Effector memory CD8-positive, alpha-beta T cell (primary cell): ENCODE measurements around the gene KCNMB2.

Experiments used
- ATAC-seq: fragments of 150-1000 bp; cut with Tn5 transposase; replicated peaks from 2 replicates; pipeline ENCODE4 v1.10.0; 2021; ENCODE audit warnings: mild to moderate bottlenecking, moderate library complexity
- DNase-seq, 3 experiments: peaks; one replicate each; pipeline ENCODE4 v3.0.0; 2021
- H3K27ac Mint-ChIP-seq, 2 donors: one replicate each; pipeline ENCODE4 v1.8.0; 2022; ENCODE audit warnings: mild to moderate bottlenecking in 2 of 2, mixed read lengths in 2 of 2, moderate library complexity in 2 of 2
- H3K27me3 Mint-ChIP-seq, 2 donors: one replicate each; pipeline ENCODE4 v1.8.0; 2022; ENCODE audit warnings: mixed read lengths in 2 of 2
- H3K36me3 Mint-ChIP-seq: one replicate; pipeline ENCODE4 v1.8.0; 2022; ENCODE audit warnings: mild to moderate bottlenecking, moderate library complexity, mixed read lengths; ENCODE audit not compliant: insufficient read depth
- H3K4me1 Mint-ChIP-seq, 2 donors: one replicate each; pipeline ENCODE4 v1.8.0; 2022; ENCODE audit warnings: low read depth in 2 of 2, mixed read lengths in 2 of 2
- H3K4me3 Mint-ChIP-seq, 2 donors: one replicate each; pipeline ENCODE4 v1.8.0; 2022; ENCODE audit warnings: mild to moderate bottlenecking in 2 of 2, mixed read lengths in 2 of 2, moderate library complexity in 2 of 2
- H3K9me3 Mint-ChIP-seq, 2 donors: one replicate each; pipeline ENCODE4 v1.8.0; 2022; ENCODE audit warnings: mixed read lengths in 2 of 2

KCNMB2 gene

DNA sequence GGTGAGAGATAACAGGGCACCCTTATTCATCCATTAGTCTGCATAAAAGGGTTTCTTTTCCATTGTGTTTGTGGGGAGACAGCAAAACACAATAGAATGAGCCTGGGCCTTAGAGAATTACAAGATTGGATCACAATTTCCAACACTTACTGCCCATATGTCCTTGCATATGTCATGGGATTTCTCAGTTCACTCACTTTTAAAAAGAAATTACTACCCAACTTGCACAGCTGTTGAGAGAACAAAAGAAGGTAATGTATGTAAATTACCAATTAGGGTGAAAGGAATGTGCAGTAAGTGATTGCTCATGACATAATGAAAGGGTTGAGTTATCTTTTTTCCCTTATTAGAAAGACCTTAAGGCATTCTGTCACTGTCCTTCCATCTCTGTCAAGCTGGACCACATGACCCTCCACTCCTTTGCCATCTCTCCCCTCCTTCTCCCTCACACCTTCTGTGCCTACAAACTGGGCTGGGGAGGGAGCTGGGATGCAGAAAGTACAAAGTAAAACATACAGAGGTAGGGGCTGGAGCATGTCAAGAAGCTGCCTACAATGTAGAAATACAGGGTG lies 291.1 kb downstream of the KCNMB2 start:
- ATAC-seq (no peak), DNase-seq (no peak)
- no peaks in the 10 kb centered on the region for H3K27me3 Mint-ChIP-seq
- no peak overlapping the region for H3K4me3 Mint-ChIP-seq
- H3K4me1 Mint-ChIP-seq = no peaks in the 10 kb centered on the region
- no peak overlapping the region for H3K27ac Mint-ChIP-seq
- H3K36me3 Mint-ChIP-seq = no peaks in the 10 kb centered on the region
- peaks cover 0 to 5% of the 10 kb centered on the region in 2 donors for H3K9me3 Mint-ChIP-seq

DNA sequence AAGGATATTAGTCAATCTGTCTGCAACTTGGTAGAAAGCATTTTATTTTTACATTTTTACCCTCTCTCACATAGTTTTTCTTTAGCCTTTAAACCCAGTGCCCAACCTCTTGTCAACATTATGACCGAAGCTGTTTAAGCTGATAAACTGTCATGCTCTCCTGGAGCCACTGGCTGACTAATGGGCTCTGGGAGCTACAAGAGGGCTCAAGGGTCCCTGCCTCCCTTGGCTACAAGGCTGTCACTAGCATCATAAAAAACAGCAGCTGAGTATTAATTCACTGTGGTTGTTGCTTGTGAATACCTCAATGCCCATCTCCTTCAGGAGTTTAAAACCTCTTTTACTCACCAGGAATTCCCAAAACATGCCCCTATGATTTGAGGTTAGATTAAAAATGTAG lies 297.5 kb downstream of the KCNMB2 start:
- no peaks in the 10 kb centered on the region for H3K9me3 Mint-ChIP-seq
- ATAC-seq = no peak
- DNase-seq = no peak
- no peaks in the 10 kb centered on the region for H3K27me3 Mint-ChIP-seq
- no peak overlapping the region for H3K27ac Mint-ChIP-seq
- H3K36me3 Mint-ChIP-seq = no peaks in the 10 kb centered on the region
- no peaks in the 10 kb centered on the region for H3K4me1 Mint-ChIP-seq
- H3K4me3 Mint-ChIP-seq = no peak overlapping the region

DNA sequence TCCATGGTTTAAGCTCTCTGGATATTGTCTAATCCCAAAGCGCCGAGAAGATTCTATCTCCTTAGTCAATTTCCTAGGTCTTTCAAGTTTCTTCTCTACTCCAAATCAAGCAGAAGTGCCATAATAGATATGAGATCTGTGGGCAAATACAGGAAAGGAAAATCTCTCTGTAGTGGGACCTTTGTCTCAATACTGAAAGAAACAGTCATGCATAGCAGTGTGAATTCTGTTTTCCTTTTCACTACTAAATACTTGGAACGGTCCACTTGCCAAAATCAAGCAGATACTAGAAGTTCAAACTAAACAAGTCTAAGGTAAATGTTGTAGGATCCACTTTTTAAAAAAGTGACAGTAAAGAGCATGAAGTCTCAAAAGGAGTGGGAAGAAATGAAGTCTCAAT lies 298.8 kb downstream of the KCNMB2 start:
- H3K4me1 Mint-ChIP-seq = no peaks in the 10 kb centered on the region
- DNase-seq (no peak), ATAC-seq (no peak)
- no peaks in the 10 kb centered on the region for H3K36me3 Mint-ChIP-seq
- H3K27ac Mint-ChIP-seq = no peak overlapping the region
- H3K4me3 Mint-ChIP-seq = no peak overlapping the region
- no peaks in the 10 kb centered on the region for H3K27me3 Mint-ChIP-seq
- no peaks in the 10 kb centered on the region for H3K9me3 Mint-ChIP-seq

DNA sequence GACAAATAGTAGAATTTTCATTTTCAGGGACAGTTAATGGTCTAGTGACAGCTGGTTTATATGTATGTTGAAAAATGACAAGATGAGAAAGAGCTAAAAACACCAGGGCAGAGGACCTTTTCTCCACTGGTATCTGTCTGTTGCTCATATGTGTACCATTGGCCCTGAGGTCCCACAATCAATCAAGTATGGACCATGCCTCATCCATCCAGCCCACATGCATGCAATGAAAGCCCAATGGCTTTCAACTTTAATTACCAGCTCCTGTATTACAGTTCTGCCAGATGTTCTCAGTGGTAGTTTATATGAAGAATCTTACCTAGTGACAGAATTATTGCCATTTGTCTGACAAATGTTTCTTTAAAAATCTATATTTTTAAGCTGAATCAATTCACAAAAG lies 301.3 kb downstream of the KCNMB2 start:
- H3K27me3 Mint-ChIP-seq = no peaks in the 10 kb centered on the region
- no peak overlapping the region for H3K4me3 Mint-ChIP-seq
- no peak overlapping the region for H3K27ac Mint-ChIP-seq
- H3K9me3 Mint-ChIP-seq = no peaks in the 10 kb centered on the region
- no peak for ATAC-seq
- no peaks in the 10 kb centered on the region for H3K36me3 Mint-ChIP-seq
- no peaks in the 10 kb centered on the region for H3K4me1 Mint-ChIP-seq
- no peak for DNase-seq

DNA sequence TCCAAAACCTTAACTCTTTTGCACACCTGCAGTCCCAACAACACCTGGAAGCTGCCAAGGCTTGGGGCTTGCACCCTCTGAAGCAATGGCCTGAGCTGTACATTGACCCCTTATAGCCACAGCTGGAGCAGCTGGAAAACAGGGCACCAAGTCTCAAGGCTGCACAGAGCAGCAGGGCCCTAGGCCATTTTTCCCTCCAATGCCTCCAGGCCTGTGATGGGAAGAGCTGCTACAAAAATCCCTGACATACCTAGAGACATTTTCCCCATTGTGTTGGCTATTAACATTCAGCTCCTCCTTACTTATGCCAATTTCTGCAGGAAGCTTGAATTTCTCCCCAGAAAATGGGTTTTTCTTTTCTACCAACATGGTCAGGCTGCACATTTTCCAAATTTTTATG lies 304.4 kb downstream of the KCNMB2 start:
- Mint-ChIP-seq H3K36me3 (no peaks in the 10 kb centered on the region), H3K4me1 (no peaks in the 10 kb centered on the region), H3K4me3 (no peak overlapping the region), H3K27ac (no peak overlapping the region), H3K27me3 (no peaks in the 10 kb centered on the region), H3K9me3 (no peaks in the 10 kb centered on the region)
- DNase-seq (no peak), ATAC-seq (no peak)

DNA sequence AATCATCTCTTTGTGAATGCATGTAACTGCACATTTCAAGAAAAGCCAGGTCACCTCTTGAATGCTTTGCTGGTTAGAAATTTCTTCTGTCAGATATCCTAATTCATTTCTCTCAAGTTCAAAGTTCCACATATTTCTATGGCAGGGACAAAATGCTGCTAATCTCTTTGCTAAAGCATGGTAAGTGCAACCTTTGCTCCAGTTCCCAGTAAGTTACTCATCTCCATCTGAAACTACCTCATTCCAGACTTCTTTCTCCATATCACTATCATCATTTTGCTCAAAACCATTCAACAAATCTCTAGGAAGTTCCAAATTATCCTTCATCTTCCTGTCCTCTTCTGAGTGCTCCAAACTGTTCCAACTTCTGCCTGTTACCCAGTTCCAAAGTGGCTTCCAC lies 304.8 kb downstream of the KCNMB2 start:
- Mint-ChIP-seq H3K27me3 (no peaks in the 10 kb centered on the region), H3K4me3 (no peak overlapping the region), H3K27ac (no peak overlapping the region), H3K4me1 (no peaks in the 10 kb centered on the region), H3K36me3 (no peaks in the 10 kb centered on the region), H3K9me3 (no peaks in the 10 kb centered on the region)
- ATAC-seq (no peak), DNase-seq (no peak)

DNA sequence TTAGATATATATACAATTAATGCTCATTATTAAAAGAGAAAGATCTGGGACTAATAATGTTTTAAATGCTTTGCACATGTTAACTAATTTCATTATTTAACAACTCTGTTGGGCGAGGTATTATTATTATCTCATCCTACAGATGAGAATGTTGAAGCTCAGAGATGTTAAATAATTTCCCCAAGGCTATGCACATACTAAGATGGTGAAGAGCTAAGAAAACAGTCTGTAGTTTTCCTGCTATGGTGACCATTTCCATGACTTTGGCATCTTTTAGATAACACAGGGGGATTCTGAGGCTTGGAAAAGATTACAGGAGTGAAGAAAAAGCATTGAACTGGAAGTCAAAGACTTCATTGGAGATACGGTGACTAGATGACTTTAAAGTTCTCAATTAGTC lies 308.7 kb downstream of the KCNMB2 start:
- Mint-ChIP-seq H3K4me3 (no peak overlapping the region), H3K36me3 (no peaks in the 10 kb centered on the region), H3K4me1 (no peaks in the 10 kb centered on the region), H3K9me3 (no peaks in the 10 kb centered on the region), H3K27ac (no peak overlapping the region), H3K27me3 (no peaks in the 10 kb centered on the region)
- DNase-seq (no peak), ATAC-seq (no peak)

DNA sequence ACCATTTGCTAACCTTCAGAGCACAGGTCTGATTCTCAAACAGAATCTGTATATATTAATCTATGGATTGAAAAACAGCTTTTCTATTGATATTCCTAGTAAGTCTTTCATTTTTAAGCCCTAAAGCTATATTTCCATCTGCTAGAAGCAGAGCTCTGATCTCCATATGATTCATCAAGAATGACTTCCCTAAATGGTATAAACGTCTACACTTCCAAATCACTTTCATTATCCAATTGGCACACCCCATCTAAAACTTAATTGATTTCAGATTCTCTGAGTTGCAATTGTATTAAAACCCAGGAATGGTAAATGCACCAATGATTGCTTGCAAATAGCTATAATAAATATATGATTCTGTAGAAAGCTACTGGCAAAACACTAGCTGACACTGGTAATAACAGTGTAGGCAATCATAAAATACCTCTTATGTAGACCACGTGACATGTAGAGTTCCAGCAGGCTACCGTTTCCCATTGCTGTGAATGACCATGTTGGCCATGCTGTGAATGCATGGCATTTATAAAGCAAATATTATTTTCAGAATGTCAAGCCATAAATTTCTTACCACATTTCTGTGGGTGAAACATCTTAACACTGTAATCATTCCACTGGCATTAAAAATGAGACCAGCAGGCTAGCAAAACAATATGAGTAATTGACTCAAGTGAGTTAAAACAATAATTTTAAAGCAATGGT lies 309.3 kb downstream of the KCNMB2 start:
- H3K36me3 Mint-ChIP-seq = no peaks in the 10 kb centered on the region
- ATAC-seq = no peak
- no peaks in the 10 kb centered on the region for H3K27me3 Mint-ChIP-seq
- no peaks in the 10 kb centered on the region for H3K4me1 Mint-ChIP-seq
- no peaks in the 10 kb centered on the region for H3K9me3 Mint-ChIP-seq
- no peak overlapping the region for H3K4me3 Mint-ChIP-seq
- DNase-seq = no peak
- no peak overlapping the region for H3K27ac Mint-ChIP-seq

DNA sequence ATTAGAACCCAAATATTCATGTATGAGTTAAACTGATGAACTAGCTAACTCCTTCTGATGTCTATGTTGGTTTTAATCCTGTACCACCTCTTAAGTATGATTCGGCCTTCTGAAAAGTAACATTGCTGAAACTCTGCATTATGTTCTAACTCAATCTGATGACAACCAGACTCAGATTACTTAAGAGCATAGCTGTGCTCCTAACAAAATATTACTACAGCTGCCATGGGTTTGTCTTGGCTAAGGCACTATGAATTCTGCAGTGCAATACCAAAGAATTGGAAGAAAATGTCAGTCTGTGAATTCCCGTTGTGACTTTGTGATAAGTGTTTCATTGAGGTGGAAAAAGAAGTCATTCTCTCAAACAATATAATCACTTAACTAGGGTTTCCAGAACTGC lies 311.0 kb downstream of the KCNMB2 start:
- no peak for DNase-seq
- no peaks in the 10 kb centered on the region for H3K36me3 Mint-ChIP-seq
- ATAC-seq = no peak
- H3K4me1 Mint-ChIP-seq = no peaks in the 10 kb centered on the region
- H3K27ac Mint-ChIP-seq = no peak overlapping the region
- no peak overlapping the region for H3K4me3 Mint-ChIP-seq
- H3K9me3 Mint-ChIP-seq = no peaks in the 10 kb centered on the region
- no peaks in the 10 kb centered on the region for H3K27me3 Mint-ChIP-seq

DNA sequence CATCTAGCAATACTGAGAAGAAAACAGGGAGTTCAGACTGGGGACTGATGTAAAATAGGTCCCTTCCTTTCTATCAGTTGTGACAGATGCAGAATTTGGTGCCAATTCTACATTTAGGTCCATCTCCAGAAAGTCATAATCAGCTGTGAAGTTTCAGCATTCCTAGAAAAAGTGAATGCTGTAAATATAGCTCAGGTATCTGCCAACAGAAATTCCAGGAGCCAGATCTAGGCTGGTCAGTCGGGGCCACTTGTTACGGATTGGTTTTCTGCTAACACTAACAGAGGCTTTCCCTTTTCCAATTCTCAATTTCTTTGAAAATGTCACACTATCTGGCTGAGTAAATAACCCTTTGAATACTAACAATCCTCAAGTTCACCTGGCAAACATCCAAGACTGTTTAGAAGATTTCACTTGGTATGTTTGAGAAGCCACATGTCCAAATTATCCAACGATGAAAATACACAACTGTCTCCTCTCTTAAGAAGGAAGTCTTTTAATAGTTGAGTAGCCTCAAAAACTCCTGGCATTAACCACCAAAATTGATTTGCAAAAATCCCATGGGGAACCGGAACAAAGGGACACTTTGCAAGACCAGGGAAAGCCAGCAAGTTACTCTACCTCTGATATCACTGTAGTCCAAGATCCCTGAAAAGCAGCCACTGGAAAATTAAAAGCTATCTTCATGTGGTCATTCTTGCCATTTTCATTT lies 313.1 kb downstream of the KCNMB2 start:
- Mint-ChIP-seq H3K27ac (no peak overlapping the region), H3K9me3 (peaks cover 0 to 4% of the 10 kb centered on the region in 2 donors), H3K36me3 (no peaks in the 10 kb centered on the region), H3K27me3 (no peaks in the 10 kb centered on the region), H3K4me1 (no peaks in the 10 kb centered on the region), H3K4me3 (no peak overlapping the region)
- ATAC-seq (no peak), DNase-seq (no peak)

DNA sequence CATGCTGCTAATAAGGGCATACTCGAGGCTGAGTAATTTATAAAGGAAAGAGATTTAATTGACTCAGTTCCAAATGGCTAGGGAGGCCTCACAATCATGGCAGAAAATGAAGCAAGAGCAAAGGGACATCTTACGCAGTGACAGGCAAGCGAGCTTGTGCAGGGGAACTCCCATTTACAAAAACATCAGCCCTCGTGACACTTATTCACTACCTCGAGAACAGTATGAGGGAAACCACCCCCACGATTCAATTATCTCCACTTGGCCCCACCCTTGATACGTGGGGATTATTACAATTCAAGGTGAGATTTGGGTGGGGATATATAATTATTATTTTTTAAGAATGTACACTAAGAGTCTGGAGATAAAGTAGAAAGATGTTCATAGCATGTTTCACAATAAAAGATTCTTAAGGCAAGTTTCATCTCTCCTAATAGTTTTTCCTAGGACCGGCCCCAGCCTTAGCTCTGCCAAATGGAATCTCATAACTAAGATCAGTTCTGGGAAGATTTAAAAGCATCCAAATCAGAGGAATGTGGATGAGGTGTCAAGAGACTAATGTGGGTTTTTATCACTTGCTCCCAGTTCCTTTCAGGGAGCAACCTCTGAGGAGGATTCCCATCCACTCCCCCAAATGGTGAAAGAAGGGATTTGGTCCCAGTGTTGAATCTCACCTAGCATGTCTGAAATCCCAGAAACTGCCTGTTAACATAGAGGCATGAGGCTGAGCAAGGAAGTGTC lies 314.4 kb downstream of the KCNMB2 start:
- ATAC-seq (no peak), DNase-seq (no peak)
- H3K36me3 Mint-ChIP-seq = no peaks in the 10 kb centered on the region
- no peaks in the 10 kb centered on the region for H3K4me1 Mint-ChIP-seq
- no peak overlapping the region for H3K27ac Mint-ChIP-seq
- peaks cover 0 to 5% of the 10 kb centered on the region in 2 donors for H3K9me3 Mint-ChIP-seq
- H3K27me3 Mint-ChIP-seq = no peaks in the 10 kb centered on the region
- no peak overlapping the region for H3K4me3 Mint-ChIP-seq

DNA sequence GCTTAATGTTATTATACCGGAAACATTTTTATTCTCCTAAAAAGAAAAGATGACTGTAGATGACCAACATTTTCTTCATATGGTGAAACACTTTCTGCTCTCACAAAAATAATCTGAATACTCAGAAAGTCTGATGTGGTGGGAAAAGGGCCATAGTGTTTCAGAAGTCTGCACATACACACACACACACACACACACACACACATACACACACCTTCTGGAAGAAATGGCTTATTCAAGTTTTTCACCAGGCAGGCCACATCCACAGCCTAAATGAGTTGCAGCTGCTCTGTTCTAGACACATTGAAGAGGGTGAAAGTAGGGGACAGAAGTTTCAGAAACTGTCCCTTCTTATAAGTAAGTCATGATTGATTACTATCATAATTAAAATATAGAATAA lies 315.3 kb downstream of the KCNMB2 start:
- no peak for ATAC-seq
- DNase-seq = no peak
- Mint-ChIP-seq H3K4me1 (no peaks in the 10 kb centered on the region), H3K27me3 (no peaks in the 10 kb centered on the region), H3K27ac (no peak overlapping the region), H3K4me3 (no peak overlapping the region), H3K36me3 (no peaks in the 10 kb centered on the region), H3K9me3 (peaks cover 0 to 5% of the 10 kb centered on the region in 2 donors)

DNA sequence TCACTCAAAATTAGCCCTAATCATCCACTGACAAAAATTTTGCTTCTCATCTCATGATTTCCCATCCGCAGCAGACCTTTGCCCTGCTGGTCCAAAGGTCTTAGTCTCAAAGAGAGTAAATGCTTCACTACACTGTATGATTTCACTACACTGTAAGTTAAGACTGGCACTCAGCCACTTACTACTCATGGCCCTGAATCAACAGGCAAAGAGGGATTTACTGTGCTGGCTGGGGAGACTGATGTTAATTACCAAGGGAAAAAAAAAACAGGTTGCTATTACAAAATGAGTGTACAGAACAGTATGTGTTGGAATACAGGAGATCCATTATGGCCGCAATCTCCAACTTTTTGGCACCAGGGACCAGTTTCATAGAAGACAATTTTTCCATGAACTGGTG lies 320.6 kb downstream of the KCNMB2 start:
- Mint-ChIP-seq H3K27me3 (no peaks in the 10 kb centered on the region), H3K4me3 (no peak overlapping the region), H3K27ac (no peak overlapping the region), H3K4me1 (no peaks in the 10 kb centered on the region), H3K9me3 (peaks cover 0 to 5% of the 10 kb centered on the region in 2 donors), H3K36me3 (no peaks in the 10 kb centered on the region)
- ATAC-seq = no peak
- DNase-seq = no peak

DNA sequence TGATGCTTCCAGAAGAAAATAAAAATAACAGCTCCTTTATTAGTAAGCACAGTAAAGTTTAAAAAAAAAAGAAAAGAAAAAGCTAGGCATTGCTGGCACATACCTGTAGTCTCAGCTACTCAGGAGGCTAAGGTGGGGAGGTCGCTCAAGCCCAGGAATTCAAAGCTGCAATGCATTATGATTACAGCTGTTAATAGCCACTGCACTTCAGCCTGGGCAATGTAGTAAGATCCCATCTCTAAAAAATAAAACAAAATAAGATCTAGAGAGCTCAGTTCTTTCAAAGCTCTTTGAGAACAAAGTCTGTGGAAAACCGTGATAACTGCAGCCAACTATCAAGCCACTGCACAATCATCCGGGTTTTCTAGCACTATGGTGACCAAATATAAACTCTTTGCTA lies 323.1 kb downstream of the KCNMB2 start:
- Mint-ChIP-seq H3K4me1 (no peaks in the 10 kb centered on the region), H3K9me3 (peaks cover 0 to under 1% of the 10 kb centered on the region in 2 donors), H3K36me3 (no peaks in the 10 kb centered on the region), H3K27me3 (no peaks in the 10 kb centered on the region), H3K4me3 (no peak overlapping the region), H3K27ac (no peak overlapping the region)
- ATAC-seq (no peak), DNase-seq (no peak)
